GM08714 (cell line): ENCODE results near the gene OLFM1.
"Not testable (repeated sequence)": the region's sequence is repeated elsewhere in the genome, so short reads cannot be mapped to it uniquely, and the experiment has no call there.

Source experiments
- H3K4me3 ChIP-seq: fragments of 200-500 bp; sonication (Bioruptor generic); 2 replicates; pipeline ENCODE4 v1.5.1; 2014; ENCODE audit warnings: mild to moderate bottlenecking, low read length, inconsistent platforms
- ZNF274 ChIP-seq: IDR thresholded peaks from 2 replicates; pipeline ENCODE4 v1.6.1; 2012; ENCODE audit warnings: mild to moderate bottlenecking, low read depth, low read length

Gene OLFM1

GRCh38 chr9:135049460-135049859, 38.0 kb upstream of the OLFM1 start:
- TF ChIP-seq ZNF274: no peak
- H3K4me3 ChIP-seq: no peak overlapping the region

- H3K4me3 ChIP-seq: no peak overlapping the region
- TF ChIP-seq ZNF274: no peak
These were observed 37.1 kb upstream of the OLFM1 start for GRCh38 chr9:135050072-135050990.

GRCh38 chr9:135051316-135052038, 36.0 kb upstream of the OLFM1 start:
- H3K4me3 ChIP-seq: no peak overlapping the region
- no peak for TF ChIP-seq ZNF274

- TF ChIP-seq ZNF274: no peak
- no peak overlapping the region for H3K4me3 ChIP-seq
These were observed 34.3 kb upstream of the OLFM1 start for GRCh38 chr9:135053133-135053532.

- TF ChIP-seq ZNF274: no peak
- H3K4me3 ChIP-seq: no peak overlapping the region
These were observed 32.3 kb upstream of the OLFM1 start for GRCh38 chr9:135055181-135055580.

GRCh38 chr9:135056541-135056940, 30.9 kb upstream of the OLFM1 start:
- no peak for TF ChIP-seq ZNF274
- H3K4me3 ChIP-seq: no peak overlapping the region

GRCh38 chr9:135060461-135061116, 26.9 kb upstream of the OLFM1 start:
- no peak overlapping the region for H3K4me3 ChIP-seq
- no peak for TF ChIP-seq ZNF274

- no peak overlapping the region for H3K4me3 ChIP-seq
- no peak for TF ChIP-seq ZNF274
These were observed 26.0 kb upstream of the OLFM1 start for GRCh38 chr9:135061441-135061840.

- no peak overlapping the region for H3K4me3 ChIP-seq
- TF ChIP-seq ZNF274: no peak
These were observed 25.2 kb upstream of the OLFM1 start for GRCh38 chr9:135062254-135062653.

GRCh38 chr9:135063466-135063865, 24.0 kb upstream of the OLFM1 start:
- H3K4me3 ChIP-seq: not testable (repeated sequence)

GRCh38 chr9:135063888-135064287, 23.6 kb upstream of the OLFM1 start:
- H3K4me3 ChIP-seq: not testable (repeated sequence)

- no peak overlapping the region for H3K4me3 ChIP-seq
- no peak for TF ChIP-seq ZNF274
These were observed 22.3 kb upstream of the OLFM1 start for GRCh38 chr9:135065151-135065550.

- no peak overlapping the region for H3K4me3 ChIP-seq
- TF ChIP-seq ZNF274: no peak
These were observed 21.7 kb upstream of the OLFM1 start for GRCh38 chr9:135065804-135066203.

- no peak overlapping the region for H3K4me3 ChIP-seq
- no peak for TF ChIP-seq ZNF274
These were observed 21.2 kb upstream of the OLFM1 start for GRCh38 chr9:135066291-135066690.

- TF ChIP-seq ZNF274: no peak
- no peak overlapping the region for H3K4me3 ChIP-seq
These were observed 20.3 kb upstream of the OLFM1 start for GRCh38 chr9:135067096-135067710.
